ENCODE measurements around the gene ZBTB21.

DNA sequence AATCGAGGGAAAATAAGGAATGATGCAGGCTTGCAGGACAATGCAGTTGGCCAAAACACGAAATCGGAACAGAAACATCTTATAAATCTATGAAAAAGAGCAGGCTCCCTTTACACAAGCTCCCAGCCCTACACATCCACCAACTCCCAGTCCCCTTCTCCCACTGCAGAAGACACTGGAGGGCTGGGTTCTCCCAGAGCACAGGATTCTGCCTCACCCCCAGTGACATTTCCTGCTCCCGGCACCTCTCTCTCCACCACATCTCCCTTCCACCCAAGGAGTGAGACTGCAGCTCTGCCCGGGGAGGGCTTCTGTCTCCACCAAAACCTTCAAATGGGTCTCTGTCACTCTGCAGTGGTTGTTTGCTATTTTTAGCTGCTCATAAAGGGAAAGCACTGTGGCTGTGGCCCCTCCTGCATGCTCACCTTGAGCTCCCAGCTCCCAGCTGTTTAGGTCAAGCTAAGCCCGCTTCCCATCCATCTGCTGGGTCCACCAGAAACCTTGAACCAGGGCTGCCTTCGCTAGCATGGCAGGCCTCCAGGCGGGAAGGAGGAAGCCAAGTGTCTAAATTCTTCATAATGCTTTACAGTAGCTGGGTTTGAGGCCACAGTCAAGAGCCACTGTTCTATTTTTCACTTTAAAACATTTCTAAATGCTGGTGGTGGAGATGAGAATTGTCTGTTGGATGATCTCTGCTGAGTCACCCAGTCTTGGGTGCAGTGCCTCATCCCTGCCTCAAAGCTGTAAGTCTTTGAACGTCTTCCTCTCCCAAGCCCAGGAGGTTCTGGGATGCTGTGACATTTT, 53.0 kb downstream of the ZBTB21 start:
- TF ChIP-seq, protein P1, sequence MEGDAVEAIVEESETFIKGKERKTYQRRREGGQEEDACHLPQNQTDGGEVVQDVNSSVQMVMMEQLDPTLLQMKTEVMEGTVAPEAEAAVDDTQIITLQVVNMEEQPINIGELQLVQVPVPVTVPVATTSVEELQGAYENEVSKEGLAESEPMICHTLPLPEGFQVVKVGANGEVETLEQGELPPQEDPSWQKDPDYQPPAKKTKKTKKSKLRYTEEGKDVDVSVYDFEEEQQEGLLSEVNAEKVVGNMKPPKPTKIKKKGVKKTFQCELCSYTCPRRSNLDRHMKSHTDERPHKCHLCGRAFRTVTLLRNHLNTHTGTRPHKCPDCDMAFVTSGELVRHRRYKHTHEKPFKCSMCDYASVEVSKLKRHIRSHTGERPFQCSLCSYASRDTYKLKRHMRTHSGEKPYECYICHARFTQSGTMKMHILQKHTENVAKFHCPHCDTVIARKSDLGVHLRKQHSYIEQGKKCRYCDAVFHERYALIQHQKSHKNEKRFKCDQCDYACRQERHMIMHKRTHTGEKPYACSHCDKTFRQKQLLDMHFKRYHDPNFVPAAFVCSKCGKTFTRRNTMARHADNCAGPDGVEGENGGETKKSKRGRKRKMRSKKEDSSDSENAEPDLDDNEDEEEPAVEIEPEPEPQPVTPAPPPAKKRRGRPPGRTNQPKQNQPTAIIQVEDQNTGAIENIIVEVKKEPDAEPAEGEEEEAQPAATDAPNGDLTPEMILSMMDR (IDR thresholded peaks at IDR 0.05) = no peak
- no peak for TF ChIP-seq EP300 (IDR thresholded peaks at IDR 0.05)
